AG10803 (cell line): ENCODE measurements around the gene MYO9A.

Source experiments
- DNase-seq: peaks from one replicate; pipeline ENCODE4 v3.0.0; 2010; ENCODE audit warnings: low read depth
- H3K4me3 ChIP-seq: 2 replicates; pipeline ENCODE4 v1.5.1; 2011; ENCODE audit warnings: mild to moderate bottlenecking, low read length, control low read depth
- TF ChIP-seq, protein P1 (sequence below): conservative IDR thresholded peaks from 2 replicates; pipeline ENCODE4 v1.5.1; 2011; ENCODE audit warnings: mild to moderate bottlenecking, low read length, control low read depth, inconsistent platforms

Gene MYO9A

DNA sequence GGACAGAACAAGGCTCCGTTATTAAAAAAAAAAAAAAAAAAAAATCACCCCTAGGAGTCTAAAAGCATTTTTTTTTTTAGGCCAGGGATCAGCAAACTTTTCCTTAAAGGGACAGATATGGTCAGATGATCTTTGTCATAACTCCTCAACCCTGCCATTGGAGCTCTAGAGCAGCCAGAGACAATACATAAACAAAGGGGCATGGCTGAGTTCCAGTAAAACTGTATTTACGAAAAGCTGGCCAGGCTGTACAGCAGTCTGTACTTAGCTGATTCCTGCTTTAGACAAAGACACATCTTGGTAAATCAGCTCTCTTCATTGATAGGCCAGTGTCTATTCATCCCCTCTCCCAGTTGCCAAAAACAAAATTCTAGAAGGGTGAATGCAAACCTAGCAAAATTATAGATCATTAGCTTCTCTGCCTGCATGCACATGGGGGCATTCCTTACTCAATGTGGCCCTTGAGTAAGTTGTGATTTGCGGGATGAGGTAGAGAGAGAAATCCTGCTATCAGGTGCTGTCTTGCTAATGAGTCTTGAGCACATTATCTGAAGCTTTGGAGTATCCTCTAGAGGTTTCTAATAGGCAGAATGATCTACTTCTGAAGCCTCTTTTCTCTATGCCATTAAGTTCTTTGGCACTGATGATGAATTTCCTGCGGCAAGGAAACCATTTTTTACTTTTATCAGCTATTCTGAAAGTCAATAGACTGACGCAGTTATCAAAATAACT lies 35.5 kb upstream of the MYO9A start:
- DNase-seq: no peak
- TF ChIP-seq, protein P1, sequence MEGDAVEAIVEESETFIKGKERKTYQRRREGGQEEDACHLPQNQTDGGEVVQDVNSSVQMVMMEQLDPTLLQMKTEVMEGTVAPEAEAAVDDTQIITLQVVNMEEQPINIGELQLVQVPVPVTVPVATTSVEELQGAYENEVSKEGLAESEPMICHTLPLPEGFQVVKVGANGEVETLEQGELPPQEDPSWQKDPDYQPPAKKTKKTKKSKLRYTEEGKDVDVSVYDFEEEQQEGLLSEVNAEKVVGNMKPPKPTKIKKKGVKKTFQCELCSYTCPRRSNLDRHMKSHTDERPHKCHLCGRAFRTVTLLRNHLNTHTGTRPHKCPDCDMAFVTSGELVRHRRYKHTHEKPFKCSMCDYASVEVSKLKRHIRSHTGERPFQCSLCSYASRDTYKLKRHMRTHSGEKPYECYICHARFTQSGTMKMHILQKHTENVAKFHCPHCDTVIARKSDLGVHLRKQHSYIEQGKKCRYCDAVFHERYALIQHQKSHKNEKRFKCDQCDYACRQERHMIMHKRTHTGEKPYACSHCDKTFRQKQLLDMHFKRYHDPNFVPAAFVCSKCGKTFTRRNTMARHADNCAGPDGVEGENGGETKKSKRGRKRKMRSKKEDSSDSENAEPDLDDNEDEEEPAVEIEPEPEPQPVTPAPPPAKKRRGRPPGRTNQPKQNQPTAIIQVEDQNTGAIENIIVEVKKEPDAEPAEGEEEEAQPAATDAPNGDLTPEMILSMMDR: no peak

DNA sequence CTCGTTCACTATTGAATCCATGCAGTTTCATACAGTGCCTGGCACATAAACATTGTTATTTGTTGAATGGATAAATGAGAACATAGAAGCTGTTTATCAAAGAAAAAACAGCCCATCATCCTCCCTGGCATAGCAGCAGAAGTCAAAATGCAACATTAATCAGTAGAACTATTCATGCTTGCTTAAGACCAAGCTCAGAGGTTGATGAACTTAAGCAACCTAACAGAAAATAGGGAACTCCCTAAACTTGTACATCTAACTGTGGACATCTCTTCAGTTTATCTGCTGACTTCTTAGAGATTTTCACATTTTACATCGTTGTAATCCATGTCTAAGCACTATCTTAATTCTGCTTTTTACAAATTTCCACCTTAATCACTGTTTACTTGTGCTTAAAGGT lies 29.5 kb upstream of the MYO9A start:
- no peak for DNase-seq
- H3K4me3 ChIP-seq: no peak overlapping the region
- TF ChIP-seq, protein P1: no peak

More for the DNA sequence above, 35.5 kb upstream of the MYO9A start:
- H3K4me3 ChIP-seq: no peak overlapping the region

DNA sequence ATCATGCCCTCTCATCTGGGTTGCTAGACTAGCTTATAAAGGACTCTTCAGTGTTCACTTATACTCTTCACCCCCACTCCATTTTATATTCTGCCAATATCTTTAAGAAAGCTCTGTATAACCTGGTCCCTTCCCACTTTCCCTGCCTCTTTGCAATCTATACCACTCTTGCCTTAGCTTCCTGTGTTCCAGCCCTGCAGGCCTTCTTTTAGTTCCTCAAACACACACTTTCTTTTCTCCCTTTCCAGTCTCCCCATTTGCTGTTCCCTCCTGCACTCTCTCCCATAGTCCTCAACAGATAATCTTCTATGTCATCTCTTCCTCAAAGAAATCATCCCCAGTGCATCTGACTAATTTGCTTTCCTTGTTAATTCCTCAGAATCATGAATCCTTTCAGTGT lies 29.0 kb upstream of the MYO9A start:
- H3K4me3 ChIP-seq: no peak overlapping the region
- TF ChIP-seq, protein P1: no peak
- no peak for DNase-seq

DNA sequence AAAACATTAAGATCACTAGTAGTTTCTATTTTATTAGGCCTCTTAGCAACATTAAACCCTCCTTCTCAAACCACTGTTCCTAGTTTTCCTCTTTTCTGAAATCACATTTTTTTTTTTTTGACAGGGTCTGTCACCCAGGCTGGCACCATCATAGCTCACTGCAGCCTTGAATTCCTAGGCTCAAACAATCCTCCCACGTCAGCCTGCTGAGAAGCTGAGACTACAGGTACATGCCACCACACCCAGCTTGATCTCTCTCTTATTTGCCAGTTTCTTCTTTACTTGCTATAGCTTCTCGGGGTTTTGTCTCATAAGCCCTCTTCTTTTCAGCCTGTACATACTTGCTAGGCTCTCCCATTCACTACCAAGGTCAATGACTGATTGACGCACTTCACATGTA lies 28.3 kb upstream of the MYO9A start:
- H3K4me3 ChIP-seq: no peak overlapping the region
- DNase-seq: no peak
- TF ChIP-seq, protein P1: no peak

DNA sequence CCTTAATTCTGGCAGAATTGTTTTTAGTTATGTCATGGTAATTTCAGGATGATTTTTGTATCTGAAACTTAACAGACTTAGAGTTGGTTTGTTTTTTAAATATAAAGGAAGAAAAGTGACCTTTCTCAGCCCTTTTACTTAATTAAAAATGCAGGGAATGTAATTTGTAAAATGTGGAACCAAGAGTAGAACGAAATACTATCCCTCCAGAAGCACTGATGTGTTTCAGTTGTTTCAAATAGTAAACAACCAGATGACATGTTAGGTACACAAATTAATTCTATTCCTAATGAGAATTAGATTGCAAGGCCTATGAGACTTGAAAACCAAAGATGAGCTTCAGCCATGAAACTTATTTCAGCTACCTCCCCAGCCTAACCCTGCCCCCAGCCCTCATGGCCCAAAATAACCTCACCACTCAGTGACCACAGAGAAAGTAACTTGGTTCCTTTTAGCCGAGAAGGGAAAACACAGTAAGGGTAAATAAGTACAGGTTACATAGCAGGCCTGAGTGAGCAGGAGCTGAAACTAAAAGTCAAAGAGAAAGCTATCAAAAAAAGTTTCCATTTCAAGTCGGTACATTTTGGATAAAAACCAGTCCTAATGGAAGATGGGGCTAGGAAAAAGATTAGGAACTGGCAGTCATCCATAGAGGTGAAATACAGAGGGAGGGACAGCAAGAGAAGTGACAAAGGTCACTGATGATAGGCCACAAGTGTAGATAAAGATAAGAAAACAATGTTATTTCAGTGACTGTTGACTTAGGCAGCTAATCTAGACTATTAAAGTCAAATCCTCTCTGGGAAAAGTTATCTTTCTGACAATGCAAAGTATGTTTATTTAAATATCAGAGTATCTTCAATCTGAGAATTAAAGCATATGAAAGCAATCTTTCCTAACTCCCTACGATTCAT lies 23.5 kb upstream of the MYO9A start:
- DNase-seq: no peak
- no peak overlapping the region for H3K4me3 ChIP-seq
- TF ChIP-seq, protein P1: no peak

DNA sequence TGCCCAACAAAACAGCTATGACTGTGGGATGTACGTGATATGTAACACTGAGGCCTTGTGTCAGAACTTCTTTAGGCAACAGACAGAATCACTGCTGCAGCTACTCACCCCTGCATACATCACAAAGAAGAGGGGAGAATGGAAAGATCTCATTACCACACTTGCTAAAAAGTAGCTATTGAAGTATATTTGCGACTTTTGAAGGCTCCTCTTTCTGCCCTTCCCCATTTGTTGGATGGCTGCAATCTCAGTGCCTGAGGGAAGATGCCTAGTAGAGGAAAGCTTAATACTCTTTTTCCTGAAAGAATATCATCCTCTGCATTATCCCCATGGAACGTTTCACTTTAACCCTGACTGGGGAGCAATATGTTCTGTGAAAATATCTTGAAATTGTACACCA lies 22.1 kb upstream of the MYO9A start:
- DNase-seq: no peak
- H3K4me3 ChIP-seq: no peak overlapping the region
- TF ChIP-seq, protein P1: no peak

DNA sequence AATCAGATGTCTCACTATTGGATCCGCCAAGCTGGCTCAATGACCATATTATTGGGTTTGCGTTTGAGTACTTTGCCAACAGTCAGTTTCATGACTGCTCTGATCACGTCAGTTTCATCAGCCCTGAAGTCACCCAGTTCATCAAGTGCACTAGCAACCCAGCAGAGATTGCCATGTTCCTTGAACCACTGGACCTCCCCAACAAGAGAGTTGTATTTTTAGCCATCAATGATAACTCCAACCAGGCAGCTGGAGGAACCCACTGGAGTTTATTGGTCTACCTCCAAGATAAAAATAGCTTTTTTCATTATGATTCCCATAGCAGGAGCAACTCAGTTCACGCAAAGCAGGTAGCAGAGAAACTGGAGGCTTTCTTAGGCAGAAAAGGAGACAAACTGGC lies 21.7 kb upstream of the MYO9A start:
- H3K4me3 ChIP-seq: no peak overlapping the region
- DNase-seq: no peak
- TF ChIP-seq, protein P1: no peak
